DMS114 treated with DMSO at 0.1 percent for 48 hours (cell line): ENCODE results near the gene MAP4K4.
A peak's percentile ranks its signal among the peaks of the same experiment; 100 is the strongest.

Experiments used
- DNase-seq: peaks from one replicate; lab custom pipeline; 2025; ENCODE audit not compliant: unreplicated experiment; lab: John Stamatoyannopoulos, UW

MAP4K4 gene

GRCh38 chr2:101812226-101812625 is 114.7 kb downstream of the MAP4K4 start:
- no peak for DNase-seq

- no peak for DNase-seq
These were observed 117.2 kb downstream of the MAP4K4 start for GRCh38 chr2:101814752-101815151.

- DNase-seq = no peak
These were observed 117.6 kb downstream of the MAP4K4 start for GRCh38 chr2:101815154-101815553.

DNA sequence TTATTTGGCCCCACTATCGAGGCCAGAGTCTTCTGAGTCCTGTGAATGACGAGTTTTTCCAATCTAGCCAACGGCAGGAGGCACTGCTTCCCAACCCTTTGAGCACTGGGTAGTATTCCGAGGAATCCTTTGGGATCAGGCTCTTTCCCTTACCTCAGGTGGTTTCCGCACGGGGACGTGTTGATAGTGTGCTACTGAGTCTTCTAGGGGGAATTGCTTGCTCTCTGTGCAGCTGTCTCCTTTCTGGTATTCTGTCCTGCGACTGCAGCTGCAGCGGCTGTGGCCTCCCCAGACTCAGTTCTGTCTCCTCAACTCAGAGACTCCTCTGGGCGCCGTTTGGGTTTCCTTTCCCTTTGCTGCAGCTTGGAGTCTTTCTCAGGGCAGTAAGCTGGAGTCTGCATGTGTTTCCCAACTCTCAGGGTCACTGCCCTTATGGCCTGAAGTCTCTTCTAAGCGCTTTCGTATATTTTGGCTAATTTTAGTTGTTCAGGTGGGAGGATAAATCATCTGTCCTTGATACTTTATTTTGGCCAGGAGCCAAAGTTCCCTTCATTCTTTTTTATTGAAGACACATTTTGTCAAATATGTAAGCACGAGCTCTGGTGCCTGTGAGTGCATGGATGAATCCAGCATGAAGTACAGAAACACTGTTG is 118.4 kb downstream of the MAP4K4 start:
- DNase-seq = no peak

- no peak for DNase-seq
These were observed 119.1 kb downstream of the MAP4K4 start for GRCh38 chr2:101816598-101816997.

GRCh38 chr2:101817481-101817880 is 120.0 kb downstream of the MAP4K4 start:
- DNase-seq = no peak

DNA sequence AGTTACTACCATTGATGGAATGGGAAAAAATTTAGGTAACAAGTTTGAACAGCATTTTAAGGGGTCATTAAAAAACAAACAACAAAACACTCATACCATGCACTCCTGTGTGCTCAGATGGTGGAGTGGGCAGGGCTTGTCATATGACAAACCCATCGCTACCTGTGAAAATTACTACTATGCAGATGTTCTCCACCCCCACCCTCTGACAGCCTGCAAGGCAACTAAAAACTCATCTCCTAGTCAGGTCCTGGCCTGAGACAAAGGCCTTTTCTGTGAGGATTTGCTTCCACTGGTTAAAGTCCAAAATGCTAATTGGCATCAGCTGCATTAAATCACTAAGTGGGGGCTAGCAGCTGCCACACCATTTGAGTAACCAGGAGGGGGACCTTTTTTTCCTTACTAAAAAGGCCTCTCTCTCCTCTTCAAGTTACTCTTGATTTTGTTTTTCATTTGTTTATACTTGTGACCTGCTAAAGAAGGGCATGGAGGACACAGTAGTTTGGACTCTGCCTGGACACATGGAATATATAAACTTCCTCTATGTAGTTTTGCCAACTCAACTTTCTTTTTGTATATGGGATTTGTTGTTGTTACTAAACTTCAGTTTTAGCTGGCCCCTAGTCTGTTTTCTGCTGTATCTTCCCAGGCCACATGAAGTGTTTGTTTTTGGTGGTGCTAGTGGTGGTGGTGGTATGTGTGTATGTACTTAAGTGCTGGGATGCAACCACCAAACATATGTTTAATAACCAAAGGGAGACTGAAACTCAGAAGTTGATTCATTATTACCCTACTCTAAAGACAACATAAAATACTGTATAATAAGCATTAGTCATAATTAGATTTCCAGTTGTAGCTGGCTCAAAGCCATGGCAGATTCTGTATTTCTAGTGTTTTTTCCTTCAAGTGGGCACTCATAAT is 121.3 kb downstream of the MAP4K4 start:
- DNase-seq = no peak

DNA sequence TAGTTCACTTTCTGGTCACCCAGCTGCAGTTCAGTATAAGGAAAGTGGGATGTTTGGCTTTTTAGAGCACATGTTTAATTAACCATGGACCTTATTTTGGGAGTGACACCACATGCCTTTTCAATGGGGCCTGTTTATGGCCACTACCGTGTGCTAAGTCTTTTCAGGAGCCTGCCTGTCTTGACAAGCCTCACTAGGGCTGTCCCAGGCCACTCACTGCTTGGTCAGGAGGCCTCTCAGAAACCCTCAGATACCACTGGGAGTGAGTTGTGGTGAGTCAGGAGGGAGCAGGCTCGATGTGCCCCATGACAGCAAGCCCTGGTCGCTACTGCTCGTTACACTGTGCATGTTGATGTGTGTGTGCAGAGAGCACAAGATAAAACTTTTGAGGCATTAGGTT is 123.0 kb downstream of the MAP4K4 start:
- DNase-seq = no peak

- no peak for DNase-seq
These were observed 123.7 kb downstream of the MAP4K4 start for GRCh38 chr2:101821059-101821805.

DNA sequence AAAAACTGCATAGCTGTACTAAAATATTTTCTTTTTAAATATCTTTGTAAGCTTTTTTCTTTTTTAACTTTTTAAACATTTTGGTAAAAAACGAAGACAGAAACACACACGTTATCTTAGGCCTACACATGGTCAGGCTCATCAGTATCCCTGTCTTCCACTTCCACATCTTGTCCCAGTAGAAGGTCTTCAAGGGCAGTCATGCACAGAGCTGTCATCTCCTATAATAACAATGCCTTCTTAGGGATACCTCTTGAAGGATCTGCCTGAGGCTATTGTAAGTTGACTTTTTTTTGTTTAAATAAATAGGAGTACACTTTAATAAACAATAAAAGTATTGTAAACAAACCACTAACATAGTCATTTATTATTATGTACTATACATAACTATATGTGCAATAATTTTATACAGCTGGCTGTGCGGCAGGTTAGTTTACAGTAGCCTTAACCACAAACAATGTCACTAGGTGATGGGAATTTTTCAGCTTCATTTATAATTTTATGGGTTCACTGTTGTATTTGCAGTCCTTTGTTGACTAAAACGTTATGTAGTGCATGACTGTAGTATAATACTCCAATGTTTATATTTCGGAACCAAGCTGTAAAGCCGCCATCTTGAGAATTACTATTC is 124.4 kb downstream of the MAP4K4 start:
- no peak for DNase-seq

- no peak for DNase-seq
These were observed 125.9 kb downstream of the MAP4K4 start for GRCh38 chr2:101823347-101823791.

GRCh38 chr2:101823859-101824258 is 126.4 kb downstream of the MAP4K4 start:
- no peak for DNase-seq

DNA sequence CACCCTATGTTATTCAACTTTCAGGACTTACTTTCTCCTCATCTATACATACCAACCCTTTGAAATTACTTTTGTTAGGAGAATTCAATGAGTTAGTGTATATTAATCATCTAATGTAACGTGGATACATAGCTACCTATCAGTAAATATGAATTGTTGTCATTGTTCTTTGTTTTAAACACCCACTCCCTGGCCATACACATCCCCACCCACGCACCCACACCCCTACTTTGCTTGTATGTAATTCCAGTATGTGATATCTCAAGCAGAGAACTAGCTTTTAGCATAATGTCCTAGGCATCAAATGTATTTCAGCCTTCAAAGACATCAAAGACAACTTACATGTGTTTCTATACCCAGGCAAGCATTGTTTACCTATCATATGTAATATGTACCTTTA is 129.2 kb downstream of the MAP4K4 start:
- no peak for DNase-seq

- DNase-seq = no peak
These were observed 129.7 kb downstream of the MAP4K4 start for GRCh38 chr2:101827246-101827645.

- DNase-seq = no peak
These were observed 130.8 kb downstream of the MAP4K4 start for GRCh38 chr2:101828257-101828656.

DNA sequence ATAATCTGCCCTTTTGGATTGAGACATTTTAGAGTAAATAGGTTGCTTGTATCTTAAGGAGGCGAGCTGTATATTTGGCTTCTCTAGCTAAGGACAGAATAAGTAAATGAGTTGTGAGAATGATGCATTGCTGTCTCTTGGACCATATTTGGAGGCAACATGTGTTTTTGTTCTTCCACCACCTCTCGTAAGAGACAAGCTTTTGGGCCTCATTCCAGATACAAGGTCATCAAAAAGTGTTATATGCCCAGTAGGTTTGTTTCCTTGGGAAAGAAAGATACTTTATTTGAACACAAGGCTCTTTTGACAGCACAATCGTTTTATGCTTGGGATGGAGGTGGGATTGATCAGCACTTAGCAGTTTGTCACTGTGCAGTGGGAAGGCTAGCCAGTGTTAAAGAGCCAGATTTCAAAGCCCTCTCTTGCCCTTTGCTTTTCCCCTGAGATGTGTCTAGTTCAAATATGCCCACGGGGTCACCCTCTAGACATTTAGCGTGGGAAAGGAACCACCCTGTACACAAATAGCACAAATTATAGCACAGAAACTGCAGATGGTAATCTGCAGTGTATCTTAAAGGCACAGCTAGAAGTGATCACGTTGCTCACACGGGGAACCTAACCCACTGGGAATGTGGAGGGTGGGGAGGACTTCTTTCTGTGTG is 131.3 kb downstream of the MAP4K4 start:
- no peak for DNase-seq

DNA sequence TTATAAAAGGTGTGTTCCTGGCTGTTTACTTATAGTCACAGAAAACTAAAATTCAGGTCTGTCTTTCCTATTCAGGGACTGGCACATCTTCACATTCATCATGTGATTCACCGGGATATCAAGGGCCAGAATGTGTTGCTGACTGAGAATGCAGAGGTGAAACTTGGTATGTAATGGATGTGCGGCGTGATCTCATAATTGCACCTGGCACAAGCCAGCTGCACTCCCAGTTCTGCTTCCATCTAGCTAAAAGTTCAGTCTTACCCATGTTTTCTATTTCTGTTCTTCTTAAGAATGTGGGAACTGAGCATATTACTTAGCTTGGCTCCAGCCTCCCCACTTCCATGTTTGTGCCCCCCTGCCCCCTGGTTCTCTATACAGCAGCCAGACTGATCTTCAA is 131.9 kb downstream of the MAP4K4 start:
- DNase-seq = no peak

DNA sequence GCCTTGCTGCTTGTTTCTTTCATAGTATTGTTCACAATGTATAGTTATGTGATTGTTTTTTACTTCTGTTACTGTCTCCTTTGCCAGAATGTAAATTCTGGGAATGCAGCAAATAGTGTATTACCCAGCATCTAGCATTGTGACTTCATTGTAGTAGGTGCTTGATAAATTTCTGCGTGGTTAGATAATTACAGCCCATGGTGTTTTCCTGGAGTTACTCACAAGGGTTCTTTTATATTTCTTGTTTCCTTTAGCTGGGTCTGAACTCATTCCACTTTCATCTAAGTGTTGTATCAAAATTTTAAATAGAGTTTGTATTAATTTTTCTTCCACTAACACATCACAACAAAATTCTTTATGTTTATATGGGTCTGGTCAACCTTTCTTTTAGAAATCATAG is 132.6 kb downstream of the MAP4K4 start:
- DNase-seq = no peak

DNA sequence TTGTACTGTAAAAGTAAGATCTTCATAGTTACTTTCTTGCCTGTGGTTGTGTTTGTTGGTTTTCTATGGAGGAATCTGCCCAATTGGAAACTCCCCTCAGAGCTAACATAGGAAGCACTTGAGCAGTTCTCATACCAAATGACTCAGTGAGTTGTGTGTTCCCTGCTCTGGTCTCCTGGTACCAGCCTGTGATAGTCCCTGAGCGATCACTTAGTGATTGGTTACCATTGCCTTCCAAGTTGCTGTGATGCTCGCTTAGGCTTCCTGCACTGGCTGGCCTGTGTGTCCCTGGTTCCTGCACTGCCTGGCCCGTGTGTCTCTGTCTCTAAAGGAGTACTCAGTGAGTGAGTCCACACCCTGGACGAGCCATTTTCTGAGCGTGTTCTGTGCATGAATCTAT is 133.0 kb downstream of the MAP4K4 start:
- DNase-seq = no peak

- DNase-seq = peak; percentile 73
These were observed 133.9 kb downstream of the MAP4K4 start for GRCh38 chr2:101831351-101831865.
